GM21737 (cell line): ENCODE data around the gene PRDM10.

Experiments
- ATAC-seq: cut with Tn5 transposase; IDR thresholded peaks from one replicate; pipeline ENCODE4 v1.9.1; 2021; ENCODE audit warnings: mild to moderate bottlenecking, moderate library complexity; ENCODE audit not compliant: unreplicated experiment

Gene PRDM10

DNA sequence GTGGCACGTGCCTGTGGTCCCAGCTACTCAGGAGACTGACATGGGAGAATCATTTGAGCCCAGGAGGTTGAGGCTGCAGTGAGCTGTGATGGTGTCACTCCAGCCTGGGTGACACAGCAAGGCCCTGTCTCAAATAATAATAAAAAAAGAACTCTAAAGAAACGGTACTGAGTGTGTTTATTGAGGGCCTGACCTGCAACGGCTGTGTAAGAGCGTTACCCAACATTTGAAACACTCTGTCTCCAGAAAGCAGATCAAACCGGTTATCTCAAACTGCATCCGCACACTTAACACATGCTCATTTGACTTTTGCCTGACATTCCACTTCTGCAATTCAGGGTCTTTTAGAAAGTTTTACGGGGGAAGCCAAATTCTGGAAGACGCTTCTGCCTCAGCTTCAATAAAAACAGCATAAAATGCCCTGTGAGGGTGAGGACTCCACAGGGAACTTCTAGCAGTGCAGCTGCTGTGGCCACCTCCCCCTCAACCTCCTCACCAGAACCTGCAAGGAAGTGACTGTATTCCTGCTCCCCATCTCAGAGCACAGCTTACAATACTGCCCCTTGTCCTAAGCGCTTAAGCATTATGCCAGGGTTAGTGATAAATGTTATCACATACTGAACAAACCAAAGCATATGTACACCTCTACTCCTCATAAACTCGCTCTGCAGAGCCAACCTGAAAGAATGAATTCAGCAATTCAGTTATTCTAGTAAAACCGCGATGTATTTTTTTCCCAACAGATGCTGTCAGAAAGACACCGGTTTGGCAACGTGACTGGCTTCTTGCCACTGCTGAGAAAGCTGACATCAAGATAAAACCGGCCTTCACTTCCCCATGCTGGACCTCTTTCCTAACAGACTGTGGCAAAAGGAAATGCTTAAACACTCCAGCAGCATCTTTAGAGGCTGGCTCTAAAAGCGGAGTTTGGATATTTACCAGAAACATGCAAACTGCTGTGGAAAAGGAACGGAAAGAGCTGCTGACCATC is 52.2 kb downstream of the PRDM10 start:
- no peak for ATAC-seq

DNA sequence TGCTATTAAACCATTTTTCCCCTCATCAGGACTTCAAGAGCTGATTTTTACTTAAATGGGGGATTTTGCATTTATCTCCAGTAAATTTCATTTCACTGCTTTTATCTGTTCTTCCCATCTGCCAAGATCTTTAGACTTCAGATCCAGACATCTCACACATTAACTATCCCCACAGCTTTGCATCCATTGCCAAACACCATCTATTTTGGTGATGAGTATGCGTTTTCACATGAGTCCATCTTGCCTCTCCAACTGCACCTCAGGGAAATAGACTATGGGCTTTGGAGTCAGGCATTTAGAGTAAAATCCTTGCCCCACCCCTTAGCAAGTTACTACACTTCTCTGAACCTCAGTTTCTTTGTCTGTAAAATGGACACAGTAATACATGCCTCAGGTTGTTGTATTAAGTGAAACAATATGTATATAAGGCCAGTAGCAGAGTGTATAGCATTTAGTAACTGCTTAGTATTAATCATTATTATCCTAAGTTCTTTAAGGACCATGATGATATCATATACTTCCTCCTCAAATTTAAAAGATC is 53.6 kb downstream of the PRDM10 start:
- no peak for ATAC-seq

DNA sequence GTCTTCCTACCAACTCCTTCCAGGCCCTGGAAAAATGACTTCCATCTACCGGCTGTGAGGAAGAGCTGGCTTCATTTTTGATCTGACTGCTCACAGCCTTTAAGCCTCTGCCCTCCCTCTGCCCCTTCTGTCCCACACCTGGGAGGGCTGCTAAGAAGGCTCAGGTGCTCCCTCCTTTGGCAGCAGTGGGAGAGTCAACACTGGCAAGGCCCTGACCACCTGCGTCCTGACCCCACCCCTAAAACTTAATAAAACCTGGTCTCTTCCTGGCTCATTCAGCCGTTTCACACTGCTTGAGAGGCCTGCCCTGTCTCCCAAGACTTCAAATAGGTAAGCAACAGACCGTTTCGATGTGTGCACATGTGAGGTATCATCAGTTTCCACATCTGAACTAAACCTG is 55.2 kb downstream of the PRDM10 start:
- ATAC-seq = no peak

GRCh38 chr11:129946965-129947364 is 55.7 kb downstream of the PRDM10 start:
- no peak for ATAC-seq

- no peak for ATAC-seq
Observed at GRCh38 chr11:129946256-129946655, 56.4 kb downstream of the PRDM10 start.

DNA sequence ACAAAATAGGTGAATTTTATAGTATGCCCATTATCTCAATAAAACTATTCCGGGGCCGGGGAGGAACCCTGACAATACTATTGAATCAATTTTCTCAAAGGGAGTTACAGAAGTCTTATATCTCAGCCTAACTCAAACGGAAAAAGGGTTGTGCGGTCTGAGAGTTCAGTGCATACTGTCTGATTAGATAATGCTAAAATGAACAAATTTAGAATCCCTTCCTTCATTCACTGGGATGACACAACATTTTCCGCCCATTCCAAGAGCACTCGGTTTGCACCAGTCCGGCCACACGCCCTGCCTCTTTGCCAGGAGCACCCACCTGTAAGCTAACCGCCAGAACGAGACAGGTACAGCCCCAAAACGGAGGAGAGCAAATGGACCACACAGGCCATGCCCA is 57.3 kb downstream of the PRDM10 start:
- no peak for ATAC-seq

DNA sequence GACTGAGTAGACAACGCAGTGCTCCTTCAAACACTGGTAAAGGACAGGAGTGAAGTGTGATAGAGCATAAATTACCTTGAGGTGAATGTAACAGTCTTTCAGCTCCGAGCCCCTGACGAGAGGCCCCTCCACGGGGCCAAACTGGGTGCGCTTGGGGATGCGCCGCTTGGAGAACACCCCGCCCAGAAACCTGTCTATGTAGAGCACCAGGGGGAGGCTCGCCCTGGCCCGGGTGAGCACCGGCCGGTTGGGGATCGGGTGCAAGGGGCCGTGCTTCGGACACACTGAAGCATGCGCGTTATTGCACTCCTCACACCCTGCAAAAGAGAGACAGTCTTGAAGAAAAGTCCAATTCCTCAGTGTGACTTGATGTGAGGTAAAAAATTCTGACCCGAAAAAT is 57.9 kb downstream of the PRDM10 start:
- ATAC-seq = no peak

- no peak for ATAC-seq
Observed at GRCh38 chr11:129943036-129943435, 59.6 kb downstream of the PRDM10 start.

GRCh38 chr11:129939510-129939909 is 63.1 kb downstream of the PRDM10 start:
- no peak for ATAC-seq

GRCh38 chr11:129938764-129939163 is 63.9 kb downstream of the PRDM10 start:
- no peak for ATAC-seq

GRCh38 chr11:129937592-129938238 is 64.9 kb downstream of the PRDM10 start:
- ATAC-seq = no peak

GRCh38 chr11:129935723-129936122 is 66.9 kb downstream of the PRDM10 start:
- no peak for ATAC-seq

- ATAC-seq = no peak
Observed at GRCh38 chr11:129933891-129934290, 68.7 kb downstream of the PRDM10 start.

DNA sequence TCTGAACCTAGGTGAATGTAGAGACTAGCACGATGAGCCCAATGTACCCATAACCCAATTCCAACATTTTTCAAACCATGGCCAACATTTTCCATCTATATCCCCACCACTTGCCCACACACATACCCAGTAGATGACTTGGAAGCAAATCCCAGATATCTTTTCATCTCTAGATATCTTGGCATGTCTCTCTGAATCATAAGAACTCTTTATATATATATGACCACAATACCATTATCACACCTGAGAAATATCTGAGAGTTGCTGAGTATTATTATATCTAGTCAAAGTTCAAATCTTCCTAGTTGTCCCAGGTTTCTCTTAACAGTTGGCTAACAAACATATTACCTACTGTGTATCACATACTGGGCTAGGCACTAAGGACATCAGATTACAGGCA is 69.4 kb downstream of the PRDM10 start:
- no peak for ATAC-seq

DNA sequence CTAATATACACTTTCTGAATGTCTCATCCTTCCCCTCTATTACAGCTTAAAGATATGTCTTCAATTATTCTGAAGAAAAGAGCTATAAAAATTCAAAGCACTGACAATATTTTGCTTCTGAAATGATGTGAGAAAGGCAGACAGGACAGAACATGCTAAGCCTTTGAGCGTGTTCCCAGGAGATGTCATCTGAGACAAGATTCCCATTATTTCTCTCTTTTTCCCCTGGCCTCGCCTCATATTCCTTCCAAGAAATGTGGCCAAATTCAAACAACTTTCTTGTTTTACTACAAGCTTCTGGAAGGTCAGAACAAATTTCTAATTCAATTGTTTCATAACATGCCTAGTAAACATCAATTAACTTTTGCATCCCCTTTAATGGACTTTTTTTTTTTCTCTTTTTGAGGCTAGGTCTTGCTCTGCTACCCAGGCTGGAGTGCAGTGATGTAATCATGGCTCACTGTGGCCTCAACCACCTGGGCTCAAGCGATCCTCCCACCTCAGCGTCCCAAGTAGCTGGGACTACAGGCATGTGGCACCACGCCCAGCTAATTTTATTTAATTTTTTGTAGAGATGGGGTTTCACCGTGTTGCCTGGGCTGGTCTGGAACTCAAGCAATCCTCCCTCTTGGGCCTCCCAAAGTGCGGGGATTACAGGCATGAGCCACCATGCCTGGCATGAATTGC is 70.1 kb downstream of the PRDM10 start:
- no peak for ATAC-seq

DNA sequence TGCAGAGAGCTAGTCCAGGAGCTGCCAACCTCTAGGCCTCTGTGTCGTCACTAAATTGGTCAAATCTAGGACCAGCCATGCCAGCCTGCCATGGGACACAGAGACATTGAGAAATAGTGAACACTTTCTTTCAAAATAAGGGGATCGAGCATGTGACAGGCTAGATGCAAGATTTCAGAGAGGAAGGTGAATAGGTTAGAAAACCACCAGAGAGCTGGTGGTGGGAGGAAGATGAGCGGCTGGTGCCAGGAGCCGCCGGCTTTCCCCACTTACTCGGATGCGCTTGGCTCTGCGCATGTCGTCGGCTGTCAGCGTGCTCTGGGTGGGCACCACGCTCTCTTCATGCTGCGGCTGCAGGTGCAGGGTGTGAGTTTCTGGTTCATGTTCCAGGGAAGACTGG is 71.9 kb downstream of the PRDM10 start:
- ATAC-seq = no peak

GRCh38 chr11:129930296-129930695 is 72.3 kb downstream of the PRDM10 start:
- no peak for ATAC-seq

GRCh38 chr11:129929721-129930120 is 72.9 kb downstream of the PRDM10 start:
- no peak for ATAC-seq

- no peak for ATAC-seq
Observed at GRCh38 chr11:129928923-129929692, 73.5 kb downstream of the PRDM10 start.

DNA sequence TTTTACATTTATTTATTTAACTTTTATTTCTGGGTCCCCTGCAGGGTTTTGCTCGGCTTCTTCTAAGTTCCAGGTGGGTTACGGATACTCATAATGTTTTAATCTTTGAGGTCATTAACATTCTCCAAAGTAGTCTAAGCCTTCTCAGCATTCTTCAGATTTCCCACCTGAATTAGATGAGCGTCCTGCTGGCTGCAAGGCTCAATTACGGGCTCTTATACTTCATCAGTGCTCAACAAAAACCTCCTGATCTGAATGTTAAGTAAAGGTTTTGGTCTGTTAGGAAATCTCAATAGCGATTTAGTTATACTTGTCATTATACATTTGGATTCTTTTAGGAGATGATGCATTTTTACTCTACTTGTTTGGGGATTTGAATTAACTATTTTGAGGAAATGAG is 80.0 kb downstream of the PRDM10 start:
- ATAC-seq = no peak

- no peak for ATAC-seq
Observed at GRCh38 chr11:129918361-129918760, 84.3 kb downstream of the PRDM10 start.
